Measurements from ENCODE around the gene TMEM94.

- no peak for TF ChIP-seq CTCF (IDR thresholded peaks at IDR 0.05)
- no peak for TF ChIP-seq POLR2A (IDR thresholded peaks at IDR 0.05)
Observed at GRCh38 chr17:75544250-75544649, 87.8 kb downstream of the TMEM94 start.
